NOMO-1 treated with DMSO at 0.1 percent for 48 hours (cell line): ENCODE measurements around the gene INTS3.
"Not testable (repeated sequence)": the region's sequence is repeated elsewhere in the genome, so short reads cannot be mapped to it uniquely, and the experiment has no call there.

Experiments
- DNase-seq: peaks from one replicate; lab custom pipeline; 2025; ENCODE audit not compliant: unreplicated experiment; lab: John Stamatoyannopoulos, UW

The INTS3 gene

DNA sequence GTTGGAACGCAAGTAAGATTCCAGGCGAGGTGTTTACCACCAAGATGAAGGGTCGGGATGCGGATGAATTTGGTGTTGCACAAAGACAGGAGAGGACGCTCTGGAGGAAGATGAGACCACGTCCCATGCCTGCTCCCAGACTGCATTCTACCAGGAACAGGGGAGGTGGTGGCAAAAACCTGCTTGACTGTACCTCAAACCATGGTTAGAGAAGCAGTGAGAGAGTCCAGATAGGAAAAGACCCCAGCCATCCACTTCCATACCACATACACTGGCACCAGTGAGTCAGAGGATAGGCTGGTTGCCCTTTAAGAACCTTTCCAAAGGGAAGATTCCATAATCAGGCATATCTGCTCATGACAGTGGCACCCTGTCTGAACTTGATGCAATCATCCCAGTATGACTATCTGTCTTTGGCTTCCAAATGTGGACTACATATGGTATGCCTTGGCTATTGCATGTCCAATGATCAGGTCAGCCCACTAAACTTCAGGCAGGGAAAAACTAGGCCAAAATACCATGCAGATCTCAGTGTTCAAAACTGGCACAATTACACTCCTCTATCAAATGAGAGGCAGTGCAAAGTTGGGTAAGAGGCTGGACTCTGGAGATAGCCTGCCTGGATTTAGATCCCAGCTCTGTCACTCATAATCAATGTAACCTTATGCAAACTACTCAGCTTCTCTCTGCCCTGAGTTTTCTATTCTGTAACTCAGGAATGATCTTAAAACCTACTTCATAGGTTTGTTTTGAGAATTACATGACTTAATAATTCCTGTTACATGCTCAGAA lies 28.7 kb upstream of the INTS3 start:
- DNase-seq: no peak

- DNase-seq: no peak
These were observed 28.1 kb upstream of the INTS3 start for GRCh38 chr1:153699768-153700167.

- DNase-seq: no peak
These were observed 22.4 kb upstream of the INTS3 start for GRCh38 chr1:153705484-153705883.

- DNase-seq: no peak
These were observed 16.8 kb upstream of the INTS3 start for GRCh38 chr1:153711026-153711425.

DNA sequence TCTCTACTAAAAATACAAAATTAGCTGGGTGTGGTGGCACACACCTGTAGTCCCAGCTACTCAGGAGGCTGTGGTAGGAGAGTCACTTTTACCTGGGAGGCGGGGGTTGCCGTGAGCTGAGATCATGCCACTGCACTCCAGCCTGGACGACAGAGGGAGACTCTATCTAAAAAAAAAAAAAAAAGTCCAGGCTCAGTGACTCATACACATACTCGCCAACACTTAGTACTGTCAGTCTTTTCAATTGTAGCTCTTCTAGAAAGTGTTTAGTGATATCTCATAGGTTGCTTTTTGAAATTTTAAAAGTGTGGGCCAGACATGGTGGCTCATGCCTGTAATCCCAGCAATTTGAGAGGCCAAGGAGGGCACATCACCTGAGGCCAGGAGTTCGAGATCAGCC lies 11.6 kb upstream of the INTS3 start:
- not testable (repeated sequence) for DNase-seq

- DNase-seq: no peak
These were observed 10.5 kb upstream of the INTS3 start for GRCh38 chr1:153717330-153717729.

DNA sequence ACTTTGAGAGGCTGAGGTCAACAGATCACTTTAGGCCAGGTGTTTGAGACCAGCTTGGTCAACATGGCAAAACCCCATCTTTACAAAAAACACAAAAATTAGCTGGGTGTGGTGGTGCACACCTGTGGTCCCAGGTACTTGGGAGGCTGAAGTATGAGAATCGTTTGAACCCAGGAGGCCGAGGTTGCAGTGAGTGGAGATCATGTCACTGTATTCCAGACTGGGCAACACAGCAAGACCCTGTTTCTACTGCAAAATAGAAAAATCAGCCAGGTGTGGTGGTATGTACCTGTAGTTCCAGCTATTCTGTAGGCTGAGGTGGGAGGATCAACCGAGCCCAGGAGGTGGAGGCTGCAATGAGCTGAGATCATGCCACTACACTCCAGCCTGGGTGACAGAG lies 4.2 kb upstream of the INTS3 start:
- DNase-seq: no peak

DNA sequence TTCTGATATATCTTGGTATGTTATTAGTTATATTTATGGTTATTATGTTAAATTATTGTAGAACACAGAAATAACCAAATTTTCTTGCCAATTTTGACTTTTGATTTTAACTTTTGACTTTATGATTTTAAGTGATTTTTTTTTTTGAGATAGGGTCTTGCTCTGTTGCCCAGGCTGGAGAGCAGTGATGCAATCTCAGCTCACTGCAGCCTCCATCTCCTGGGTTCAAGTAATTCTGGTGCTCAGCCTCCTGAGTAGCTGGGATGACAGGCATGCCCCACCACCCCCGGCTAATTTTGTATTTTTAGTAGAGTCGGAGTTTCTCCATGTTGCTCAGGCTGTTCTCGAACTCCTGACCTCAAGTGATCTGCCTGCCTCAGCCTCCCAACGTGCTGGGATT lies 3.2 kb upstream of the INTS3 start:
- DNase-seq: not testable (repeated sequence)

- no peak for DNase-seq
These were observed 636 bp downstream of the INTS3 start for GRCh38 chr1:153728305-153729066.

DNA sequence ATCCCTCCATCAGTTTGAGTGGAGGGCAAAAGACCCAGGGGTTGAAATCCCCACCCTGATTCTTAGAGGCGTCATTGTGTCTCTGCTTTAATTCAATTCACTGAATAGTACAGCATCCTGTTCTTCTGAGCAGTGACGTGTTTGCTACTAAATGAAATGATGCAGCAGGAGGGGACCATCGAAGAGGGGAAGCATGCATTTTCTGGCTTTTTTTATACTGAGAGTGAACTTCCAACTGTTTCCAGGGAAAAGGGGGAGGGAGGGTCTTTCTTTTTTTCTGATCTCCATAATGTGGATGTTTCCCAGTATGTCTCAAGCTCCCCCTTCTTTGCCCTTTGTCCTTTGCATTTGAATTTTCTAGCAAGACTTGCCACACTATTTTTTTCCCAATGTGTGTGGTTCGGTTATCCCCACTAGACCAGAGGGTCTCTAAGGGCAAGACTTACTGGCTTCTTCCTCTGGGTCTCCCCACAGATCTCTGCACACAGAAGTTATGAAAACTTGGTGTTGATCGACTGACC lies 2.7 kb downstream of the INTS3 start:
- no peak for DNase-seq

DNA sequence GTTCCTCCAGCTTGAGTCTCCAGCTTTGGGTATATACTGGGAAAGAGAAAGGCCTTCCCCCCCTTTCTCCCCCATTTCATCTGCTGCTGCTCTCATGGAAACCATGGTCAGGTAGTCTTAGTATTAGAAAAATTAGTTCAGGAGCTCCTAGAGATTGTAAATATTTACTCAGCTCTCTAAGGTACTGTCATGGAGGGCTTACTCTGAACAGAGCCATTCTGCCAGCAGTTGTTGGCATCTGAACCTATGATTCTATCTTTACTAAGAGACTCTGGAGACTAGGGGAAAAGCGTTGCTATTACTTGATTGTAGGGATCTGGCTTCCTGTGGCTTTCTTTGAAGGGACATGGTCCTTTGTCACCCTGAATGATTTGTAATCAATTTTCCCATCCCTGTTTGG lies 6.1 kb downstream of the INTS3 start:
- DNase-seq: no peak

GRCh38 chr1:153734396-153735089 lies 6.7 kb downstream of the INTS3 start:
- DNase-seq: peak; percentile 58

- no peak for DNase-seq
These were observed 7.2 kb downstream of the INTS3 start for GRCh38 chr1:153735090-153735420.

DNA sequence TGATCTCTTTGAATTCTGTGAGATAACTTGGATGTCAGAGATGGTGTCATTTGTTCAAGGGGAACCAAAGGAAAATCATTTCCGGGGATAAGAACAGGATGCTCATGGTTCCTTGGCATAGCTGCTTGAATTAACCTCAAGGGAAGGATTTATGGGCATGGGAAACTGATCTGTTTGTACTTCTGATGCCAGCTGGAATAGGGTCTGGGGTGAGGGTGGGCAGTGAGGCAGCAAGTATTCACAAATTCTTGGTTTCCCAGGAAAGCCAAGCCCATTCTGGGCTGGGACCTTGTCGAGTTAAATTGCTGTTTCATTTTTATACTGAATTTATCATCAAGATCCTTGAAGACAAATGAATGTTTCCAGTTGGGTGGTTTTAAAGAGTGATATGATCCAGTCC lies 14.1 kb downstream of the INTS3 start:
- DNase-seq: no peak

DNA sequence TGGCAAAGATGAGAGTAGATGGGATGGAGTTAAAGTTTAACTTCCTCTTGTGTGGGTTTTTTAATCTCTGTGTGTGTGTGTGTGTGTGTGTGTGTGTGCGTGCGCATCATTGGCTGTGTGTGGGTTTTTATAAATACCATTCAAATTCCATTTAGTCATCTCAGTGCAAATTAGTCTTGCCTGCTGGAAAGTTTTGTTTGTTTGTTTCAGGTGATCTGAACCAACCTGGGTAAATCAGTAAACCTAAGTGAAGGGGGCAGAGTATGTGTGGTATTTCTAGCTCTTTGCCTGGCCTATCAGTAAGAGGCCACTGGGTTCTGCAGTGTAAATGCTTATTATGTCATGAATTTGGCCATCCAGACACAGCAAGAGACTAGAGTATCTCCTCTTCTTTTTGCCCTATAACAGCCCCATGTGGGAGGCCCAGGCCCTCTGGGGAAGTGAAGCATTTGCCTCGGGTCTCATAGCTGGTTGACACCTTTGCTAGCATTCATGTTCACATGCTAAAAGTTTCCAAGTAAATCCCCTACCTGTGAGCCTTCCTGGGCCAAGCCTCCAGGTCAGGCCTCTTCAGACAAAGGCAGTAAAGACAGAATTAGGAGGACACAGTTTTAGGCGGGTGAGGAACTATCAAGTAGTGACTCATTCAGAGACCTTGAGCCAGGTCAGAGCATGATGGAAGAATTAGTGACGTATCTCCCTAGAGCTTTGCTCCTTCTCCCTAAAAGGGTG lies 14.7 kb downstream of the INTS3 start:
- DNase-seq: peak; percentile 42

GRCh38 chr1:153745417-153745816 lies 17.6 kb downstream of the INTS3 start:
- DNase-seq: no peak

GRCh38 chr1:153746174-153746573 lies 18.3 kb downstream of the INTS3 start:
- no peak for DNase-seq

GRCh38 chr1:153748903-153749302 lies 21.1 kb downstream of the INTS3 start:
- DNase-seq: no peak

GRCh38 chr1:153749408-153750005 lies 21.7 kb downstream of the INTS3 start:
- peak; percentile 86 for DNase-seq
